ENCODE results near the gene MSH5. TPM values are rescaled to one million over a fixed set of nuclear protein-coding genes. Genes with fewer than 3 reads are reported as not detected.

The MSH5 gene
- total and polyA plus RNA-seq, 2 experiments from 2014 or later, result 12.1 to 23.9 TPM

GRCh38 chr6:31722173-31722572, 17.6 kb upstream of the MSH5 start (continued):
- no peak for TF ChIP-seq EZH2phosphoT487 (IDR thresholded peaks at IDR 0.05; ENCODE audit: unreplicated experiment)
- no peak for TF ChIP-seq ZNF331 (CRISPR knock-in tag; IDR thresholded peaks at IDR 0.05; ENCODE audit: low read depth)

DNA sequence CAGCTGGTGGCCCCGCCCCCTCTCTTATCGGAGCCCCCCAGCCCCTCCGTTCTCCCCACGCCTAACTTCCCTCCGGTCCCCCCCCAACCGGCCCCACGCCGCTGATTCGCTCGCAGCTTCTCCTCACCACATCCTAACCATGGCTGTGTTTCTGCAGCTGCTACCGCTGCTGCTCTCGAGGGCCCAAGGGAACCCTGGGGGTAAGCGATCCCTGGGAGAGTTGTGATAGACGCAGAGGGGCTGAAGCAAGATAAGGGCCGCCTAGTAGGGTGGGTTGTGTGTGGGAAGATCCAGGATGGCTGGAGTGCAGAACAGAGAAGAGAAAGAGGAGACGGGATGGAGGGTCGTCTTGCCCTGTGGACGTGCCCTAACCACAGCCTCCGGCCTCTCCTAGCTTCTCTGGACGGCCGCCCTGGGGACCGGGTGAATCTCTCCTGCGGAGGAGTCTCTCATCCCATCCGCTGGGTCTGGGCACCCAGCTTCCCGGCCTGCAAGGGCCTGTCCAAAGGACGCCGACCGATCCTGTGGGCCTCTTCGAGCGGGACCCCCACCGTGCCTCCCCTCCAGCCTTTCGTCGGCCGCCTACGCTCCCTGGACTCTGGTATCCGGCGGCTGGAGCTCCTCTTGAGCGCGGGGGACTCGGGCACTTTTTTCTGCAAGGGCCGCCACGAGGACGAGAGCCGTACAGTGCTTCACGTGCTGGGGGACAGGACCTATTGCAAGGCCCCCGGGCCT, 16.4 kb upstream of the MSH5 start, which contains the start of gene MPIG6B:
MPIG6B (plus strand) TSS at position 129 of the 735 bp plus-strand sequence; CDS start at position 140, 11 bp downstream.
- peak; percentile 29 for DNase-seq (ENCODE audit: low spot score)
- peaks cover 22% of the 10 kb centered on the region for H3K36me3 Mint-ChIP-seq (ENCODE audit: low read depth)
- no peaks in the 10 kb centered on the region; the same call in 2 of the 3 replicates for H3K9me3 Mint-ChIP-seq
- peaks cover 8% of the 10 kb centered on the region for H3K4me1 Mint-ChIP-seq
- H4K20me1 ChIP-seq (replicated peaks; ENCODE audit: insufficient read depth), result no peaks in the 10 kb centered on the region
- H3K79me2 ChIP-seq (replicated peaks; ENCODE audit: insufficient read depth), result no peaks in the 10 kb centered on the region
- ATAC-seq, result no peak; the same call in 1 of the 3 replicates
- peaks cover 20% of the 10 kb centered on the region for H3K27me3 Mint-ChIP-seq (ENCODE audit: insufficient read depth, low read depth, poor library complexity)
- no peaks in the 10 kb centered on the region for H3K36me3 ChIP-seq (ENCODE audit: insufficient read depth)
- peaks cover 2% of the 10 kb centered on the region; the same call in 1 of the 2 replicates for H3K27me3 ChIP-seq (ENCODE audit: insufficient read depth)
- H3K4me1 ChIP-seq (ENCODE audit: insufficient read depth), result peaks cover 5% of the 10 kb centered on the region
- no peak for TF ChIP-seq STAT1 (IDR thresholded peaks at IDR 0.05; ENCODE audit: unreplicated experiment)
- no peak within 1 kb of the TSS for H3K27ac Mint-ChIP-seq
- no peak within 1 kb of the TSS for H3K4me3 ChIP-seq
- H3K4me2 ChIP-seq, result no peak within 1 kb of the TSS
- H3K4me3 Mint-ChIP-seq, result no peak within 1 kb of the TSS
- no peaks in the 10 kb centered on the region for H3F3A ChIP-seq (replicated peaks; ENCODE audit: low read depth)
- no peak within 1 kb of the TSS for H2AFZ ChIP-seq
- H3K9me2 ChIP-seq (ENCODE audit: insufficient read depth), result no peaks in the 10 kb centered on the region
- H3K27ac ChIP-seq (ENCODE audit: low read depth), result no peak within 1 kb of the TSS

DNA sequence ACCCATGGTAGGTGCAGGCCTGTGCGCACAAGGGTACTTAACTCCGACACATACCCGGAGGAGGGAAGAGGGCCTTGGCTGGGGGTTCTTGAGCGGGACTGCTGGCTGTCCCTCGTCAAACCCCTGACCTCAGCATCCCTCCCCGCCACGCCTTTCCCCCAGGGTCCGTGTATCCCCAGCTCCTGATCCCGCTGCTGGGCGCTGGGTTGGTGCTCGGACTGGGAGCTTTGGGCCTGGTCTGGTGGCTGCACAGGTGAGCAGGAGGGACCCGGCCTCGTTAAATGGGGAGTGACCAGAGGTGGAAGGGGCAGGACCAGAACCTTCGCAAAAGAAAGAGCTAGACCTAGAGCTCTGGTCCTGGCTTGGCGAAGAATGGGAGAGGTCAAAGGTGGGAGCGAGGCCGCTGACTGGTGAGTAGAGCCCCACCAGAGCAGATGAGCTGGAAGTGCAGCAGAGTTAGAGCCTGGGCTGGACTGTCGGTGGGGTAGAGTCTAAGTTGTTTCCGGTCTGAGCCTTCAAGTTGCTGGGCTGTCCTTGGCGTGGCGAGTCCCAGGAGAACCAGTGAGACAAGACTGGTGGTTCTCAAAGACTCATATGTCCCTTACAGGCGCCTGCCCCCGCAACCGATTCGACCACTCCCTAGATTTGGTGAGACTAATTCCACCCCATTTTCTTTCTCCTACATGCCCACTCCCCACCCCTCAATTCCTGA, 15.7 kb upstream of the MSH5 start:
- peaks cover 9% of the 10 kb centered on the region; the same call in 1 of the 3 replicates for H3K4me1 Mint-ChIP-seq
- H3F3A ChIP-seq (replicated peaks; ENCODE audit: low read depth), result no peaks in the 10 kb centered on the region
- no peaks in the 10 kb centered on the region for H4K20me1 ChIP-seq (replicated peaks; ENCODE audit: insufficient read depth)
- H3K27ac ChIP-seq (ENCODE audit: low read depth), result no peak overlapping the region
- H3K79me2 ChIP-seq (replicated peaks; ENCODE audit: insufficient read depth), result no peaks in the 10 kb centered on the region
- no peak overlapping the region for H3K4me2 ChIP-seq
- H3K4me1 ChIP-seq (ENCODE audit: insufficient read depth), result peaks cover 4% of the 10 kb centered on the region; the same call in 1 of the 2 replicates
- H3K9me3 Mint-ChIP-seq, result no peaks in the 10 kb centered on the region; the same call in 2 of the 3 replicates
- H3K36me3 ChIP-seq (ENCODE audit: insufficient read depth), result no peaks in the 10 kb centered on the region
- H3K9me2 ChIP-seq (ENCODE audit: insufficient read depth), result no peaks in the 10 kb centered on the region
- H3K27ac Mint-ChIP-seq, result no peak overlapping the region
- H3K36me3 Mint-ChIP-seq (ENCODE audit: low read depth), result peaks cover 22% of the 10 kb centered on the region
- H3K27me3 ChIP-seq (ENCODE audit: insufficient read depth), result peaks cover 8% of the 10 kb centered on the region; the same call in 1 of the 2 replicates
- H3K4me3 ChIP-seq, result no peak overlapping the region
- ATAC-seq (no peak), DNase-seq (ENCODE audit: low spot score) (no peak)
- H3K27me3 Mint-ChIP-seq (ENCODE audit: insufficient read depth, low read depth, poor library complexity), result peaks cover 21% of the 10 kb centered on the region
- no peak overlapping the region for H2AFZ ChIP-seq
- H3K4me3 Mint-ChIP-seq, result no peak overlapping the region
- TF ChIP-seq ZNF462 (CRISPR knock-in tag; IDR thresholded peaks at IDR 0.05), result no peak
- TF ChIP-seq EZH2phosphoT487 (IDR thresholded peaks at IDR 0.05; ENCODE audit: unreplicated experiment), result no peak
- TF ChIP-seq EZH2 (IDR thresholded peaks at IDR 0.05; ENCODE audit: low read depth, unreplicated experiment), result no peak
- TF ChIP-seq, protein P1, sequence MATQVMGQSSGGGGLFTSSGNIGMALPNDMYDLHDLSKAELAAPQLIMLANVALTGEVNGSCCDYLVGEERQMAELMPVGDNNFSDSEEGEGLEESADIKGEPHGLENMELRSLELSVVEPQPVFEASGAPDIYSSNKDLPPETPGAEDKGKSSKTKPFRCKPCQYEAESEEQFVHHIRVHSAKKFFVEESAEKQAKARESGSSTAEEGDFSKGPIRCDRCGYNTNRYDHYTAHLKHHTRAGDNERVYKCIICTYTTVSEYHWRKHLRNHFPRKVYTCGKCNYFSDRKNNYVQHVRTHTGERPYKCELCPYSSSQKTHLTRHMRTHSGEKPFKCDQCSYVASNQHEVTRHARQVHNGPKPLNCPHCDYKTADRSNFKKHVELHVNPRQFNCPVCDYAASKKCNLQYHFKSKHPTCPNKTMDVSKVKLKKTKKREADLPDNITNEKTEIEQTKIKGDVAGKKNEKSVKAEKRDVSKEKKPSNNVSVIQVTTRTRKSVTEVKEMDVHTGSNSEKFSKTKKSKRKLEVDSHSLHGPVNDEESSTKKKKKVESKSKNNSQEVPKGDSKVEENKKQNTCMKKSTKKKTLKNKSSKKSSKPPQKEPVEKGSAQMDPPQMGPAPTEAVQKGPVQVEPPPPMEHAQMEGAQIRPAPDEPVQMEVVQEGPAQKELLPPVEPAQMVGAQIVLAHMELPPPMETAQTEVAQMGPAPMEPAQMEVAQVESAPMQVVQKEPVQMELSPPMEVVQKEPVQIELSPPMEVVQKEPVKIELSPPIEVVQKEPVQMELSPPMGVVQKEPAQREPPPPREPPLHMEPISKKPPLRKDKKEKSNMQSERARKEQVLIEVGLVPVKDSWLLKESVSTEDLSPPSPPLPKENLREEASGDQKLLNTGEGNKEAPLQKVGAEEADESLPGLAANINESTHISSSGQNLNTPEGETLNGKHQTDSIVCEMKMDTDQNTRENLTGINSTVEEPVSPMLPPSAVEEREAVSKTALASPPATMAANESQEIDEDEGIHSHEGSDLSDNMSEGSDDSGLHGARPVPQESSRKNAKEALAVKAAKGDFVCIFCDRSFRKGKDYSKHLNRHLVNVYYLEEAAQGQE (IDR thresholded peaks at IDR 0.05; ENCODE audit: unreplicated experiment), result no peak
- no peak for TF ChIP-seq POLR2AphosphoS5 (IDR thresholded peaks at IDR 0.05; ENCODE audit: low read depth)
